ENCODE data around the gene RAPH1. TPM values are rescaled to one million over a fixed set of nuclear protein-coding genes. Genes with fewer than 3 reads are reported as not detected.
"Not testable (repeated sequence)": the region's sequence is repeated elsewhere in the genome, so short reads cannot be mapped to it uniquely, and the experiment has no call there.

RAPH1 gene
- total RNA-seq, 1 donor from 2014 or later = 30.3 TPM

DNA sequence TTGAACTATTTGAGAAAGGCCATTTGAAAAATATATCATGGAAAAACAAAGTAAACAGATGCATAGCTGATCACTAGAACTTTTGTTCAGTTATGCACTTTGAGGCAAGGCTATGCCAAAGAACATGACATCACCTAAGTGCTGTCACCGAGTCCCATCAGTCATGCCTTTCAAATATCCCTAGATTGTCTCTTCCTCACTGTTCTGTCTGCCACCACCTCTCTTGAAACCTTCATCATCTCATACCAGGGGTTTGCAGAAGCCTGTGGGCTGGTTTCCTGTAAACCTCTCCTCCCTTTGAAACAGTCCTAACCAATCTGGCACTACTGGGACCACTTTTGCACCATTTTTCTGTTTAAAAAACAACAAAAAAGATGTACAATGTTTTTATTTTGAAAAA, 12.3 kb upstream of the RAPH1 start:
- no peak for TF ChIP-seq CTCF (IDR thresholded peaks at IDR 0.05; ENCODE audit: unreplicated experiment)
- H3K27ac Mint-ChIP-seq = no peak overlapping the region
- no peaks in the 10 kb centered on the region for H3K27me3 Mint-ChIP-seq (ENCODE audit: low read depth)
- no peak for DNase-seq (ENCODE audit: low spot score in 2 of 2, unreplicated experiment in 2 of 2)
- no peak overlapping the region for H3K4me3 Mint-ChIP-seq
- H3K36me3 Mint-ChIP-seq = no peaks in the 10 kb centered on the region
- H3K9me3 Mint-ChIP-seq = no peaks in the 10 kb centered on the region
- H3K4me1 Mint-ChIP-seq = peaks cover 8% of the 10 kb centered on the region

- no peak overlapping the region for H3K4me3 Mint-ChIP-seq
- H3K27me3 Mint-ChIP-seq (ENCODE audit: low read depth) = no peaks in the 10 kb centered on the region
- DNase-seq (ENCODE audit: low spot score in 2 of 2, unreplicated experiment in 2 of 2) = no peak
- H3K27ac Mint-ChIP-seq = no peak overlapping the region
- H3K9me3 Mint-ChIP-seq = peaks cover 3% of the 10 kb centered on the region
- no peaks in the 10 kb centered on the region for H3K4me1 Mint-ChIP-seq
- H3K36me3 Mint-ChIP-seq = no peaks in the 10 kb centered on the region
- TF ChIP-seq CTCF (IDR thresholded peaks at IDR 0.05; ENCODE audit: unreplicated experiment) = no peak
These were observed 9.3 kb upstream of the RAPH1 start for GRCh38 chr2:203544402-203544801.

- peaks cover 5% of the 10 kb centered on the region for H3K9me3 Mint-ChIP-seq
- H3K4me1 Mint-ChIP-seq = no peaks in the 10 kb centered on the region
- H3K27me3 Mint-ChIP-seq (ENCODE audit: low read depth) = no peaks in the 10 kb centered on the region
- H3K36me3 Mint-ChIP-seq = no peaks in the 10 kb centered on the region
- H3K27ac Mint-ChIP-seq = no peak overlapping the region
- TF ChIP-seq CTCF (IDR thresholded peaks at IDR 0.05; ENCODE audit: unreplicated experiment) = no peak
- H3K4me3 Mint-ChIP-seq = no peak overlapping the region
- no peak for DNase-seq (ENCODE audit: low spot score in 2 of 2, unreplicated experiment in 2 of 2)
These were observed 8.8 kb upstream of the RAPH1 start for GRCh38 chr2:203543898-203544328.

DNA sequence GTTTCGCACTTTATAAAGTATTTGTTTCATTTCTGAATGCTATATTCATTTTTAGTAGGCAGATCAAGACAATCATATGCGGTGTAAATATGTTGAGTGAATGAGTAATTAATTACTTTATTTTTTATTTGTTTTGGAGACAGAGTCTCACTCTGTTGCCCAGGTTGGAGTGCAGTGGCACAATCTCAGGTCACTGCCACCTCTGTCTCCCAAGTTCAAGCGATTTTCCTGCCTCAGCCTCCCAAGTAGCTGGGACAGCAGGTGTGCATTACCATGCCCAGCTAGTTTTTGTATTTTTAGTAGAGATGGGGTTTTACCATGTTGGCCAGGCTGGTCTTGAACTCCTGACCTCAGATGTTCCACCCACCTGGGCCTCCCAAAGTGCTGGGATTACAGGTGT, 5.5 kb upstream of the RAPH1 start:
- not testable (repeated sequence) for H3K36me3 Mint-ChIP-seq; H3K4me1 Mint-ChIP-seq; DNase-seq (ENCODE audit: low spot score in 2 of 2, unreplicated experiment in 2 of 2); H3K4me3 Mint-ChIP-seq; H3K27me3 Mint-ChIP-seq (ENCODE audit: low read depth); H3K27ac Mint-ChIP-seq
- peaks cover 18% of the 10 kb centered on the region for H3K9me3 Mint-ChIP-seq

- not testable (repeated sequence) for H3K27ac Mint-ChIP-seq; H3K27me3 Mint-ChIP-seq (ENCODE audit: low read depth); H3K36me3 Mint-ChIP-seq; H3K4me3 Mint-ChIP-seq; DNase-seq (ENCODE audit: low spot score in 2 of 2, unreplicated experiment in 2 of 2)
- Mint-ChIP-seq H3K9me3 (peaks cover 18% of the 10 kb centered on the region), H3K4me1 (peaks cover 18% of the 10 kb centered on the region)
These were observed 3.1 kb upstream of the RAPH1 start for GRCh38 chr2:203538237-203538636.

- DNase-seq (ENCODE audit: low spot score in 2 of 2, unreplicated experiment in 2 of 2); H3K36me3 Mint-ChIP-seq; H3K27me3 Mint-ChIP-seq (ENCODE audit: low read depth): not testable (repeated sequence)
- Mint-ChIP-seq H3K9me3 (peaks cover 18% of the 10 kb centered on the region), H3K4me1 (peaks cover 24% of the 10 kb centered on the region), H3K27ac (peak overlapping the region; percentile 96), H3K4me3 (peak overlapping the region; percentile 94)
These were observed 1.5 kb upstream of the RAPH1 start for GRCh38 chr2:203536586-203536951.

DNA sequence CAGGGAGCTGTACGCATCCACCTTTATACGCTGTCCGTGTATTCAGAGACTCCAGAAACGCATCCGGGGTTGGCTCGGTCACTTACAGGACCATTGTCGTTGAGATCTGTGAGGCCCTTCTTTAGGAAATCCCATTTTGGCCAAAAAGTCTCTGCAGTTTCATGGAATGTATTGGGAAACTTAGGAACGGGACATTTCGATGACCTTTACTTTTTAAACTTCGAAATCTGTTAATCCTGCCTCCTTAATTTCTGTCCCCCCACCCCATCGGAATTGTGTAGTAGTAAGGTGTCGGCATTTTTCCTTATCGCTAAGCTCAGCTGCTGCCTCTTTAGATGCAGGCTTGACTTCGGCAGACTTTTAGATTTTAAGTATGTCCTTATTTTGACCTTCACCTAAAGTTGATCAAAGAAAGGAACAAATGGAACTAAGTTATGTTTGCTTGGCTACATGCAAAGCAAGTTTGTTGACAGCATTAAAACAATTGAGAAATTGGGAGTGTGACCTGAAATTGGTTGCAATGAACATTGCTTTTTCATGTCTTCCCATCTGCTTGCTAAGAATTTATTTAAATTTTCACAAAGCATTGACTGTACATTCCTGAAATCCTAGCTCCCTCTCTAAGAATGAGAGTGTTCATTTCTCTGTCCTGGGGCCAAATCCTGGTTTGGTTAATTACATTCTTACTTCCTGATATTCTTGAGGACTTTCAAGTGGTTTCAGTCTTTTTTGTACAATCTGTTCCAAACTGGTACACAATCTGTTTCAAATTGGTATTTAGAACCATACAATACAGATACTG, 884 bp upstream of the RAPH1 start:
- H3K27ac Mint-ChIP-seq = peak overlapping the region; percentile 96
- H3K4me3 Mint-ChIP-seq = peak overlapping the region; percentile 94
- peaks cover 5% of the 10 kb centered on the region for H3K36me3 Mint-ChIP-seq
- peaks cover 18% of the 10 kb centered on the region for H3K9me3 Mint-ChIP-seq
- TF ChIP-seq CTCF (IDR thresholded peaks at IDR 0.05; ENCODE audit: unreplicated experiment) = no peak
- no peak for DNase-seq (ENCODE audit: low spot score in 2 of 2, unreplicated experiment in 2 of 2)
- no peaks in the 10 kb centered on the region for H3K27me3 Mint-ChIP-seq (ENCODE audit: low read depth)
- H3K4me1 Mint-ChIP-seq = peaks cover 24% of the 10 kb centered on the region

Data from mesothelial cell of epicardium (in vitro differentiated cells).